Activated T-helper 17 cell treated with anti-CD3 and anti-CD28 coated beads, Interleukin-2, amount 50 U/mL, for 72 hours (primary cell): ENCODE data around the gene HNRNPK. TPM values are rescaled to one million over a fixed set of nuclear protein-coding genes. Genes with fewer than 3 reads are reported as not detected.

Experiments
- ATAC-seq: fragments of 150-1000 bp; cut with Tn5 transposase; replicated peaks from 2 replicates; pipeline ENCODE4 v1.10.0; 2021; ENCODE audit warnings: mild to moderate bottlenecking, moderate library complexity
- H3K27ac Mint-ChIP-seq: one replicate; pipeline ENCODE4 v1.8.0; 2022; ENCODE audit warnings: mixed read lengths
- H3K27me3 Mint-ChIP-seq: one replicate; pipeline ENCODE4 v1.8.0; 2022; ENCODE audit warnings: mixed read lengths
- H3K36me3 Mint-ChIP-seq: one replicate; pipeline ENCODE4 v1.8.0; 2022; ENCODE audit warnings: low read depth, mild to moderate bottlenecking, mixed read lengths
- H3K4me1 Mint-ChIP-seq: one replicate; pipeline ENCODE4 v1.8.0; 2022; ENCODE audit warnings: mixed read lengths
- H3K4me3 Mint-ChIP-seq: one replicate; pipeline ENCODE4 v1.8.0; 2022; ENCODE audit warnings: mild to moderate bottlenecking, mixed read lengths
- H3K9me3 Mint-ChIP-seq: one replicate; pipeline ENCODE4 v1.8.0; 2022; ENCODE audit warnings: mixed read lengths
- total RNA-seq, 2 donors: library from RNA; stranded (reverse); gene quantifications; one replicate each; pipeline ENCODE4 v1.2.3, GENCODE V29; 2022

HNRNPK gene
- 100 to 1,000 TPM; 542 to 767 TPM for total RNA-seq

GRCh38 chr9:83979812-83980394 is at the start of gene HNRNPK:
Gene HNRNPK (minus strand): TSS chr9:83980215. CDS start chr9:83978252, 1,963 bp downstream.
- Mint-ChIP-seq H3K27ac (peak within 1 kb of the TSS; percentile 100), H3K9me3 (no peaks in the 10 kb centered on the region), H3K4me3 (peak within 1 kb of the TSS; percentile 89), H3K27me3 (no peaks in the 10 kb centered on the region), H3K4me1 (peaks cover 40% of the 10 kb centered on the region), H3K36me3 (peaks cover 71% of the 10 kb centered on the region)
- ATAC-seq = peak; percentile 89

- ATAC-seq = no peak
- Mint-ChIP-seq H3K9me3 (no peaks in the 10 kb centered on the region), H3K4me3 (no peak overlapping the region), H3K27ac (no peak overlapping the region), H3K36me3 (no peaks in the 10 kb centered on the region), H3K4me1 (no peaks in the 10 kb centered on the region), H3K27me3 (peaks cover 5% of the 10 kb centered on the region)
These were observed 47.2 kb upstream of the HNRNPK start for GRCh38 chr9:84027201-84027600.

- H3K9me3 Mint-ChIP-seq = no peaks in the 10 kb centered on the region
- H3K27me3 Mint-ChIP-seq = peaks cover 5% of the 10 kb centered on the region
- no peaks in the 10 kb centered on the region for H3K4me1 Mint-ChIP-seq
- H3K36me3 Mint-ChIP-seq = no peaks in the 10 kb centered on the region
- no peak overlapping the region for H3K4me3 Mint-ChIP-seq
- no peak for ATAC-seq
- no peak overlapping the region for H3K27ac Mint-ChIP-seq
These were observed 44.1 kb upstream of the HNRNPK start for GRCh38 chr9:84024041-84024575.

DNA sequence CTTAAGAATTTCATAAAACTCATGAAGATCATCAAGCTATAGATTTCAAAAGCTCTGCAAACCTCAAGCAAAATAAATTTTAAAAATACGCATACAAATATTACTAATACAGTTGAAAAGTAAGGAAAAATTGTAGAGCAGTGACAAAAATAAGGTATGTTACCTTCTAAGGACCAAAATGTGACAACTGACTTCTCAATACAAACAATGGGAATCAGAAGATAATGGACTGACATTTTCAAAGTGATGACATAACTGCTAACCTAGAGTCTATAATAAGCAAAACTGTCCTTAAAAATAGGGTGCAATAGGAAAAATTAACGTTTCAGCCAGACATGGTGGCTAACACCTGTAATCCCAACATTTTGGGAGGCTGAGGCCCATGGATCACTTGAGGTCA is 27.6 kb upstream of the HNRNPK start:
- H3K27ac Mint-ChIP-seq = no peak overlapping the region
- H3K36me3 Mint-ChIP-seq = no peaks in the 10 kb centered on the region
- H3K4me1 Mint-ChIP-seq = no peaks in the 10 kb centered on the region
- H3K4me3 Mint-ChIP-seq = no peak overlapping the region
- H3K9me3 Mint-ChIP-seq = no peaks in the 10 kb centered on the region
- no peaks in the 10 kb centered on the region for H3K27me3 Mint-ChIP-seq
- ATAC-seq = no peak

DNA sequence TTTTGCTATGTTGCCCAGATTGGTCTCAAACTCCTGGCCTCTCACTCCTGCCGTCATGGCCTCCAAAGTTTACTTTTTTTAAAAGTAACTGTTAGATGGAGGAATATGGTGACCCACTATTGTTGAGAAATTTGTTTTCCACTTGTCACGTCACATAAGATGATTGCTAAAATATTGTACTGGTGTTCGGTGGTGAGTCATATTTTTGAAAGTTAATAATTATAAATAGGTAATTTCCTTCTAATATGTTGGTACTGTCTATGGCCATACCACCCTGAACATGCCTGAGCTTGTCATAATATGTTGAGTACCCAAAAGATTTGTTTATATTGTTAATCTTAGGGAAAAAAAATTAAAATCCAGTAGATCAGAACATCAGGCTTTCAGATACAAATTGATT is 23.2 kb upstream of the HNRNPK start:
- Mint-ChIP-seq H3K4me3 (no peak overlapping the region), H3K4me1 (peaks cover 8% of the 10 kb centered on the region), H3K9me3 (no peaks in the 10 kb centered on the region), H3K27ac (no peak overlapping the region), H3K36me3 (peaks cover 30% of the 10 kb centered on the region), H3K27me3 (no peaks in the 10 kb centered on the region)
- ATAC-seq = no peak

DNA sequence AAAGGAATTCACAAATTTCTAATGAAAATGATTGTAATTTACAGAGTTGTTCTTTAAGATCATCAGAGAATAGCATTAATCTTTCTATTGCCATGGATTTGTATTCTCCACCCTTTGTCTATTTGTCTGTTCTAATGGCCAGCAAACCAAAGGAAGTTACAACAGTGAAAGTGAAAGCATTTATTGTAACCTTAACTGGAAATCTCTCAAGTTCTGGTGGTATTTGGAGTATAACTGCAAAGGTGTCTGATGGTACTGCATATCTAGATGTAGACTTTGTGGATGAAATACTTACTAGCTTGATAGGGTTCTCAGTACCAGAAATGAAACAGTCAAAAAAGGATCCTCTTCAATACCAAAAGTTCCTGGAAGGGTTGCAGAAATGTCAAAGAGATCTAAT is 22.3 kb upstream of the HNRNPK start:
- H3K9me3 Mint-ChIP-seq = no peaks in the 10 kb centered on the region
- no peak overlapping the region for H3K27ac Mint-ChIP-seq

DNA sequence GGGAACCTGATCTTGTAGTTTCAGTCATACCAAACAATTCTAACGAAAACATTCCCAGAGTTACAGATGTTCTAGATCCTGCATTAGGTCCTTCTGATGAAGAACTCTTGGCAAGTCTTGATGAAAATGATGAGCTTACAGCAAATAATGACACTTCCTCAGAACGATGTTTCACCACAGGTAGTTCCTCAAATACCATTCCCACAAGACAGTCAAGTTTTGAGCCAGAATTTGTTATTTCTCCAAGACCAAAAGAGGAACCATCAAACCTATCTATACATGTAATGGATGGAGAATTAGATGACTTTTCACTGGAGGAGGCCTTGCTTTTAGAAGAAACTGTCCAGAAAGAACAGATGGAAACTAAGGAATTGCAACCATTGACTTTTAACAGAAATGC is 21.6 kb upstream of the HNRNPK start:
- no peak for ATAC-seq
- no peak overlapping the region for H3K4me3 Mint-ChIP-seq
- peaks cover 8% of the 10 kb centered on the region for H3K4me1 Mint-ChIP-seq
- peaks cover 30% of the 10 kb centered on the region for H3K36me3 Mint-ChIP-seq
- H3K27ac Mint-ChIP-seq = no peak overlapping the region
- no peaks in the 10 kb centered on the region for H3K9me3 Mint-ChIP-seq
- H3K27me3 Mint-ChIP-seq = no peaks in the 10 kb centered on the region

More for the DNA sequence above, 22.3 kb upstream of the HNRNPK start:
- H3K4me1 Mint-ChIP-seq = peaks cover 8% of the 10 kb centered on the region
- no peak for ATAC-seq
- no peaks in the 10 kb centered on the region for H3K27me3 Mint-ChIP-seq
- H3K36me3 Mint-ChIP-seq = peaks cover 30% of the 10 kb centered on the region
- no peak overlapping the region for H3K4me3 Mint-ChIP-seq

DNA sequence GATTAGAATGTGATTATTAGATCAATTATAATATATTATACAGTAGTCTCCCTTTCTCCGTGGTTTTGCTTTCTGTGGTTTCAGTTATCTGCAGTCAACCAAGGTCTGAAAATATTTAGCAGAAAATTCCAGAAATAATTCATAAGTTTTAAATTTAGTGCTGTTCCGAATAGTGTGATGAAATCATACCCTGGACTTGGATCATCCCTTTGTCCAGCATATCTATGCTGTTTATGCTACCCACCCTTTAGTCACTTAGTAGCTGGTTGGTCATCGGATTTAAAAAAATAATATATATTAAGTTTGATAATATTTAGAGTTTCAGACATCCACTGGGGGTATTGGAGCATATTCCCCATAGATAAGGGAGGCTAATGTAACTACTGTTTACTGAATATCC is 20.2 kb upstream of the HNRNPK start:
- peaks cover 8% of the 10 kb centered on the region for H3K4me1 Mint-ChIP-seq
- no peaks in the 10 kb centered on the region for H3K9me3 Mint-ChIP-seq
- ATAC-seq = no peak
- H3K27me3 Mint-ChIP-seq = no peaks in the 10 kb centered on the region
- H3K4me3 Mint-ChIP-seq = no peak overlapping the region
- H3K27ac Mint-ChIP-seq = no peak overlapping the region
- H3K36me3 Mint-ChIP-seq = peaks cover 30% of the 10 kb centered on the region

GRCh38 chr9:83999141-83999918 is 19.3 kb upstream of the HNRNPK start:
- Mint-ChIP-seq H3K4me1 (peaks cover 8% of the 10 kb centered on the region), H3K27ac (no peak overlapping the region), H3K4me3 (no peak overlapping the region), H3K9me3 (no peaks in the 10 kb centered on the region), H3K36me3 (peaks cover 30% of the 10 kb centered on the region), H3K27me3 (no peaks in the 10 kb centered on the region)
- ATAC-seq = no peak

GRCh38 chr9:83996126-83996525 is 16.1 kb upstream of the HNRNPK start:
- Mint-ChIP-seq H3K27me3 (no peaks in the 10 kb centered on the region), H3K36me3 (peaks cover 25% of the 10 kb centered on the region), H3K27ac (no peak overlapping the region), H3K9me3 (no peaks in the 10 kb centered on the region), H3K4me3 (no peak overlapping the region), H3K4me1 (no peaks in the 10 kb centered on the region)
- ATAC-seq = no peak

GRCh38 chr9:83992901-83993300 is 12.9 kb upstream of the HNRNPK start:
- no peak for ATAC-seq
- H3K4me3 Mint-ChIP-seq = no peak overlapping the region
- peaks cover 30% of the 10 kb centered on the region for H3K36me3 Mint-ChIP-seq
- H3K27ac Mint-ChIP-seq = no peak overlapping the region
- H3K27me3 Mint-ChIP-seq = no peaks in the 10 kb centered on the region
- no peaks in the 10 kb centered on the region for H3K9me3 Mint-ChIP-seq
- no peaks in the 10 kb centered on the region for H3K4me1 Mint-ChIP-seq

- peaks cover 35% of the 10 kb centered on the region for H3K36me3 Mint-ChIP-seq
- no peaks in the 10 kb centered on the region for H3K27me3 Mint-ChIP-seq
- no peak overlapping the region for H3K27ac Mint-ChIP-seq
- no peak overlapping the region for H3K4me3 Mint-ChIP-seq
- no peak for ATAC-seq
- no peaks in the 10 kb centered on the region for H3K4me1 Mint-ChIP-seq
- H3K9me3 Mint-ChIP-seq = no peaks in the 10 kb centered on the region
These were observed 12.4 kb upstream of the HNRNPK start for GRCh38 chr9:83992407-83992806.

- Mint-ChIP-seq H3K27me3 (no peaks in the 10 kb centered on the region), H3K36me3 (peaks cover 42% of the 10 kb centered on the region), H3K27ac (no peak overlapping the region), H3K4me1 (no peaks in the 10 kb centered on the region), H3K9me3 (no peaks in the 10 kb centered on the region), H3K4me3 (no peak overlapping the region)
- no peak for ATAC-seq
These were observed 11.3 kb upstream of the HNRNPK start for GRCh38 chr9:83991355-83991754.

GRCh38 chr9:83988411-83988810 is 8.4 kb upstream of the HNRNPK start:
- no peak overlapping the region for H3K4me3 Mint-ChIP-seq
- H3K9me3 Mint-ChIP-seq = no peaks in the 10 kb centered on the region

GRCh38 chr9:83987402-83987791 is 7.4 kb upstream of the HNRNPK start:
- H3K4me1 Mint-ChIP-seq = peaks cover 9% of the 10 kb centered on the region
- peak; percentile 58 for ATAC-seq
- H3K4me3 Mint-ChIP-seq = peak overlapping the region; percentile 54
- no peaks in the 10 kb centered on the region for H3K9me3 Mint-ChIP-seq
- peaks cover 47% of the 10 kb centered on the region for H3K36me3 Mint-ChIP-seq
- H3K27me3 Mint-ChIP-seq = no peaks in the 10 kb centered on the region
- H3K27ac Mint-ChIP-seq = peak overlapping the region; percentile 60

More at GRCh38 chr9:83988411-83988810, 8.4 kb upstream of the HNRNPK start:
- Mint-ChIP-seq H3K27ac (no peak overlapping the region), H3K27me3 (no peaks in the 10 kb centered on the region), H3K4me1 (no peaks in the 10 kb centered on the region), H3K36me3 (peaks cover 42% of the 10 kb centered on the region)
- ATAC-seq = no peak
